ENCODE results near the gene ISG20L2.

Gene ISG20L2

GRCh38 chr1:156738916-156739315 lies 10.3 kb upstream of the ISG20L2 start:
- Histone ChIP-seq H3K9me2 (ENCODE audit: low read depth, low read length) (no peaks in the 10 kb centered on the region), H3K36me3 (ENCODE audit: insufficient read depth, low read length) (peaks cover 72% of the 10 kb centered on the region), H3K27ac (ENCODE audit: low read depth, low read length, poor library complexity, severe bottlenecking) (no peak overlapping the region), H2AFZ (ENCODE audit: low read length) (no peak overlapping the region), H3F3A (ENCODE audit: insufficient read depth, low read length) (0 out of 2 replicates have a peak, but pooled peaks cover 9% of the 10 kb centered on the region), H3K9me3 (ENCODE audit: low read length) (no peaks in the 10 kb centered on the region), H4K20me1 (ENCODE audit: insufficient read depth, low read length) (no peaks in the 10 kb centered on the region), H3K9ac (ENCODE audit: low read length) (no peak overlapping the region), H3K4me1 (ENCODE audit: insufficient read depth, low read length, severe bottlenecking) (peaks cover 21% of the 10 kb centered on the region), H3K79me2 (ENCODE audit: insufficient read depth, low read length) (peaks cover 7% of the 10 kb centered on the region), H3K4me2 (ENCODE audit: low read length) (no peak overlapping the region), H3K4me3 (ENCODE audit: low read depth, low read length, poor library complexity, severe bottlenecking) (no peak overlapping the region), H3K27me3 (ENCODE audit: insufficient read depth, low read length) (no peaks in the 10 kb centered on the region)
- no peak for TF ChIP-seq CTCF (IDR thresholded peaks at IDR 0.05; ENCODE audit: low read length)
- no peak for TF ChIP-seq EZH2 (IDR thresholded peaks at IDR 0.05; ENCODE audit: borderline replicate concordance, low read length)

- Histone ChIP-seq H3F3A (ENCODE audit: insufficient read depth, low read length) (0 out of 2 replicates have a peak, but pooled peaks cover 9% of the 10 kb centered on the region), H3K79me2 (ENCODE audit: insufficient read depth, low read length) (peaks cover 7% of the 10 kb centered on the region), H3K4me3 (ENCODE audit: low read depth, low read length, poor library complexity, severe bottlenecking) (no peak overlapping the region), H2AFZ (ENCODE audit: low read length) (no peak overlapping the region), H3K4me2 (ENCODE audit: low read length) (no peak overlapping the region), H3K27ac (ENCODE audit: low read depth, low read length, poor library complexity, severe bottlenecking) (no peak overlapping the region), H4K20me1 (ENCODE audit: insufficient read depth, low read length) (no peaks in the 10 kb centered on the region), H3K27me3 (ENCODE audit: insufficient read depth, low read length) (no peaks in the 10 kb centered on the region), H3K4me1 (ENCODE audit: insufficient read depth, low read length, severe bottlenecking) (peaks cover 21% of the 10 kb centered on the region), H3K9ac (ENCODE audit: low read length) (no peak overlapping the region), H3K36me3 (ENCODE audit: insufficient read depth, low read length) (peaks cover 71% of the 10 kb centered on the region), H3K9me3 (ENCODE audit: low read length) (no peaks in the 10 kb centered on the region), H3K9me2 (ENCODE audit: low read depth, low read length) (no peaks in the 10 kb centered on the region)
- TF ChIP-seq CTCF (IDR thresholded peaks at IDR 0.05; ENCODE audit: low read length) (no peak), EZH2 (IDR thresholded peaks at IDR 0.05; ENCODE audit: borderline replicate concordance, low read length) (no peak)
Measured at GRCh38 chr1:156738407-156738806, 9.8 kb upstream of the ISG20L2 start.

GRCh38 chr1:156733989-156734584 lies 5.5 kb upstream of the ISG20L2 start:
- no peak overlapping the region for H3K4me3 ChIP-seq (ENCODE audit: low read depth, low read length, poor library complexity, severe bottlenecking)
- peaks cover 10% of the 10 kb centered on the region for H3K4me1 ChIP-seq (ENCODE audit: insufficient read depth, low read length, severe bottlenecking)
- no peaks in the 10 kb centered on the region for H3K27me3 ChIP-seq (ENCODE audit: insufficient read depth, low read length)
- no peak overlapping the region for H3K27ac ChIP-seq (ENCODE audit: low read depth, low read length, poor library complexity, severe bottlenecking)
- H3K79me2 ChIP-seq (ENCODE audit: insufficient read depth, low read length): no peaks in the 10 kb centered on the region
- H3K9me3 ChIP-seq (ENCODE audit: low read length): no peaks in the 10 kb centered on the region
- no peaks in the 10 kb centered on the region; the same call in 1 of the 2 replicates for H3F3A ChIP-seq (ENCODE audit: insufficient read depth, low read length)
- no peak overlapping the region for H3K4me2 ChIP-seq (ENCODE audit: low read length)
- H4K20me1 ChIP-seq (ENCODE audit: insufficient read depth, low read length): no peaks in the 10 kb centered on the region
- H3K36me3 ChIP-seq (ENCODE audit: insufficient read depth, low read length): peaks cover 39% of the 10 kb centered on the region
- no peaks in the 10 kb centered on the region for H3K9me2 ChIP-seq (ENCODE audit: low read depth, low read length)
- H3K9ac ChIP-seq (ENCODE audit: low read length): no peak overlapping the region
- TF ChIP-seq EZH2 (IDR thresholded peaks at IDR 0.05; ENCODE audit: borderline replicate concordance, low read length): no peak
- no peak for TF ChIP-seq CTCF (IDR thresholded peaks at IDR 0.05; ENCODE audit: low read length)
- H2AFZ ChIP-seq (ENCODE audit: low read length): no peak overlapping the region

Measured in OCI-LY1 (cell line).